Activated CD4-positive, alpha-beta T cell treated with anti-CD3 and anti-CD28 coated beads, Interleukin-2, amount 50 U/mL, for 48 hours (primary cell): ENCODE measurements around the gene CAPN10.
"Not testable (repeated sequence)": the region's sequence is repeated elsewhere in the genome, so short reads cannot be mapped to it uniquely, and the experiment has no call there.

Experiments
- DNase-seq, 2 experiments: peaks; one replicate each; pipeline ENCODE4 v3.0.0-alpha.2; 2020

The CAPN10 gene

DNA sequence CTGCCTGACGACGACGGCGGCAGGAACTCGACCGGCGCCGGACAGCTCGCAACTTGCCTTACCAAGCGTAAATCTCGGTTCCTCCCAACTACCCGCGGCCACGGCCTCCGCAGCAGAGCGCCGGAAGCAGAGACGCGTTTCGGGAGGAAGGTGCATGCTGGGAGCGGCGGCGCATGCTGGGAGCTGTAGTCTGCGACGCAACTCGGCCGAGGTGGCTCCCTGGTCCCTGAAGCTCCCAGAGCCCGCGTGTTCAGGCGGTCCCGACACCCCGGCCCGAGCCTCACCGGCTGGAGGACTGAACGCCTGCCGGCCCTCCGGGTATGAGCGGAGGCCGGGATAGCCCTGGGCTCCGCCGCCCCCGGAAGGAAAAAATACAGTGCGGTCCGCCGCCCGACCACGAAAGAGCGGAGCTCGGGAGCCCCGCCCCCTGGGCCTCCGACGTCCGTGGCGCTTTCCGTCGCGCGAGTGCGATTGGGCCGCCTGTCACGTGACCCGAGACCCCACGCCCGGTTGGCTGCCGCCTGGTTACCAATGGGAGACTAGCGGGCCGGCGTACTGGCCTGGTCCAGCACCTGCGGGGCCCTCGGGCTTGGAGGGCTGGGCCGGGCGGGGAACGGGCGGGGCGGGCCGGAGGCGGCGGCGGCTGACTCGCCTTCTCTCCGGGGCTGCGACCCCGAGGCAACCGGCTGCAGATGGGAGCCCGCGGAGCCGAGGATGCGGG, at the start of gene CAPN10:
Gene CAPN10, plus strand, starts transcription at position 537 of the 721 bp plus-strand sequence. Its CDS starts 178 bp downstream, at position 715.
- peak; percentile 97 to 98 for DNase-seq

GRCh38 chr2:240538031-240538780, 48.3 kb upstream of the CAPN10 start:
- no peak for DNase-seq

DNA sequence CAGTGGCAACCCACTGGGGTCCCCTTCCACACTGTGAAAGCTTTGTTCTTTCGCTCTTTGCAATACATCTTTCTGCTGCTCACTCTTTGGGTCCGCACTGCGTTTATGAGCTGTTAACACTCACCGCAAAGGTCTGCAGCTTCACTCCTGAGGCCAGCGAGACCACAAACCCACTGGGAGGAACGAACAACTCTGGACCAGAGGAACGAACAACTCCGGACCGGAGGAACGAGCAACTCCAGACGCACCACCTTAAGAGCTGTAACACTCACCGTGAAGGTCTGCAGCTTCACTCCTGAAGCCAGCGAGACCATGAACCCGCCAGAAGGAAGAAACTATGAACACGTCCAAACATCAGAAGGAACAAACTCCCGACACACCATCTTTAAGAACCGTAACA, 47.4 kb upstream of the CAPN10 start:
- DNase-seq, result not testable (repeated sequence)

- no peak for DNase-seq
These were observed 46.6 kb upstream of the CAPN10 start for GRCh38 chr2:240539906-240540305.

DNA sequence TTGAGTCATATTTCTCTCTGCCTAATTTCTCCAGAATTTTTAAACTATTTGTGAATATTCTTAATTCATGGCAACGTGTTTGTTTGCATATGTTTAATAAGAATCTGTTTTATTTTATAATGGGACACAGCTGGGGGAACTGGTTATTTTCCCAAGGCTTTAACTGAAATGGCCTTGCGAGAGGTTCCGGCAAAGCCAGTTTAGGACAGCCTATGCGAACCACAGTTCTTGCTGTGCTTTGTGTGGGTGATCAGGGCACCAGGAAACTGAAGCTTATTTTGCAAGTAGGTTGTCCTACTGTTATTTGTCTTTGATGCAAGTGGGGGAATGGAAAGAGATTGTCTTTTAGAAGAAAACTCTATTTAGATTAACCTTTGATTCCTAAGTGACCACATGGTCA, 35.2 kb upstream of the CAPN10 start:
- no peak for DNase-seq

- DNase-seq, result no peak
These were observed 34.7 kb upstream of the CAPN10 start for GRCh38 chr2:240551811-240552210.

GRCh38 chr2:240553956-240554480, 32.5 kb upstream of the CAPN10 start:
- no peak for DNase-seq

DNA sequence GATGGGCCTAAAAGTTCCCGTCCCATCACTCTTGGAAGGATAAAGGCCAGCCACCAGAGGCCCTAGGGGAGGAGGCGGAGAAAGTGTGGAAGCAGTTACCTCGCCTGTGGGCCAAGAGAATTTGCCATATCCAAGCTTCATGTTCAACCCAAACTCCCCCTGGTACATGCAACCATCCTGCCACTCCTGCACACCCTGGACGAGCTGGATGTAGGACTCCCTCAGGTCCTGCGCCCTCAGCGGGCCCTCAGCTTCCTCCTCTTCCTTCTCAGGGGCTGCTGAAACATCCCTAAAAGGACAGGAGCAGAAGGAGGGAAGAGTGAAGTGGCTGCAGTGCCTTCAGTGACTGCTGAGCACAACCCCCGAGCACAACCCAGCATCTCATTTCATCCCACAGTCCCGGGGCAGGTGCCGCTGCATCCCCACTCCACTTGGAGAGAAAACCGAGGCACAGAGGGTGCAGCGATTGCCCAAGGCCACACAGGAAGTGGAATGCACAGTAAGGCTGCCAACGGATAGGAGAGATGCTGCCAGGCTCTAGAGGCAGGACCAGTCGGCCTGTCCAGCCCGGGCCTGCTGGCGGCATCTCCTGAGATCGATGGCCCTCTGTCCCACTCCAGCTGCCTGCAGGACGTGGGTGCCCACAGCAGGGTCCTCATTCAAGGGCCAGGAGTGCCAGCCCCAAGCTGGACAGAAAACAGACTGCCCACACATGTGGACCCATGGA, 31.6 kb upstream of the CAPN10 start:
- DNase-seq, result no peak

- DNase-seq, result no peak
These were observed 30.8 kb upstream of the CAPN10 start for GRCh38 chr2:240555541-240556250.

GRCh38 chr2:240556553-240557100, 29.9 kb upstream of the CAPN10 start:
- peak; percentile 74 to 78 for DNase-seq

DNA sequence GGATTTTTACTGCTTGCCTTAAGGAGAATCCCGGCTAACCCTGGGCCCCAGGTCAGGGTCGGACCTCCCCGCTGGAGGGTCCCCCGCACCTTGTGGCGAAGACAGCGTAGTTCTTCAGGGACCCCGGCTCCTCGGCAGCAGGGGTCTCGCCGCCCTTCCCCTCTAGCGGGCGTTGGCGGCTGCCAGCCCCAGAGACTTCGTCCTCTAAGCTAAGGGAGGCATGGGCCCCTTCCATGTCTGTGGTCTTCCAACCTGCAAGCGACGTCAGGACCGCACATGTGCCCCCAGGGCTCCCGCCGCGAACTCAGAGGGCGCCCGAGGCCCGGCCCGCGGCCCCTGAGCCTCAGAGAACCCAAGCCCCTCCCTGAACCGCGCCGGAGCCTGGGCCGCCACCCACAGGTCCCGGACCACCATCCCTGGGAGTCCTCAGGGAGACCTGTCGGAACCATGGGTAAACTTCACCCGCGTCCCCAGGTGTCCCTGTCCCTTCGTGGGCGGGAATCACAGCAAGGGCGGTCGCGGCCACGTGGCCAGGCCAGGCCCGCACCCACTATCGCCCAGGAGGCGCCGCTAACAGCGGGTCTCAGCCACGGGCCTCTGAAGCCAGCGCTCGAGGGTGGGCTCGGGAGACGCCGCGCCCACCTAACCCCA, 29.3 kb upstream of the CAPN10 start:
- DNase-seq, result no peak

DNA sequence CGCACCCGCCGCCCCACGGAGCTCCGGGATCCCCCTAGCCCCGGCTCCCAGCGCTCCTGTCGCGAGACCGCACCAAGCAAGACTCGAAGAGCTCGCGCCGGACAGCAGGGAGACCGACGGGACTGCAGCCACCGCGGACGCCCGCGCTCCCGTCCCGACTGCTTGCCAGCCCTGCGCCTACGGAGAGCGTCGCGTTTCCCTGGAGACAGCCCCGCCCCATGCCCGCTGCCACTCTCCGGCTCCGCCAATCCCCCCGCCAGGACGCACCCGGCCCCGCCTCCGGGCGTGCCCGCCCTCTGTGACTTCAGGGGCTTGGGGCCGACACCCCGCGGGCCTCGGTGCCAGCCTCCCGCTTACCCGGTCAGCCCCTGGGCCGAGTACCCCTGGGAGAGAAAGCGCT, 28.7 kb upstream of the CAPN10 start, which contains the start of gene ANKMY1:
Gene ANKMY1, minus strand, starts transcription at position 181 of the 400 bp plus-strand sequence. CDS start 653 bp downstream, outside the sequence.
- DNase-seq, result peak; percentile 76 to 81

GRCh38 chr2:240558236-240558761, 28.2 kb upstream of the CAPN10 start:
- DNase-seq, result no peak

- no peak for DNase-seq
These were observed 27.2 kb upstream of the CAPN10 start for GRCh38 chr2:240559286-240559685.

DNA sequence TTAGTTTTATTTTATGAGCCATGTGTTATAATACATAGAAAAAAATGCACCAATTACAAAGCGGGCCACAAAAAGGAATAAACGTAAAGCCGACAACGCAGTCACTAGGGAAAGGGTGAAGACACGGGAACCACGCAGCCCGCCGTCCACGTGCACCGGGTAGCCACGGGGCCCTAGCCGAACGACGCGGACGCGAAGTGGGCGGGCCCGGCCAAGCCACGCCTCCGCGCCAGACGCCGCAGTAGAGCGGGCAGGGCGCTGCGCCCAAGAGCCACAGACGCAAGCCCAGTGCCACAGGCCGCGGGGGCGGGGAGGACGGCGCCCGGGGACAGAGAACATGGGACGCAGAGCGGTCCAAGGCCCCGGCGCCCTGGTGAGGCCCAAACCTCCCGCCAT, 26.5 kb upstream of the CAPN10 start, which contains the start of gene DUSP28:
Gene DUSP28, plus strand, starts transcription at position 274 of the 396 bp plus-strand sequence. CDS start 328 bp downstream, outside the sequence.
- peak; percentile 91 to 92 for DNase-seq

- DNase-seq, result peak; percentile 100
These were observed 25.8 kb upstream of the CAPN10 start for GRCh38 chr2:240560480-240561324.

GRCh38 chr2:240561325-240561971, 25.1 kb upstream of the CAPN10 start:
- DNase-seq, result no peak

GRCh38 chr2:240563231-240563630, 23.3 kb upstream of the CAPN10 start:
- DNase-seq, result peak in 1 of 2 experiments; percentile 2

GRCh38 chr2:240563951-240564560, 22.5 kb upstream of the CAPN10 start:
- no peak for DNase-seq
